Measurements from ENCODE around the gene ARHGAP31.

GRCh38 chr3:119302697-119303551 is 8.7 kb downstream of the ARHGAP31 start:
- TF ChIP-seq POLR2A (IDR thresholded peaks at IDR 0.05) (no peak), CTCF (IDR thresholded peaks at IDR 0.05) (no peak)
